HFFc6 (cell line): ENCODE measurements around the gene ZNF862. TPM values are rescaled to one million over a fixed set of nuclear protein-coding genes. Genes with fewer than 3 reads are reported as not detected.

Experiments used
- DNase-seq: peaks from one replicate; pipeline ENCODE4 v3.0.0-alpha.2; 2018
- H3K27ac Mint-ChIP-seq: 2 replicates; pipeline ENCODE4 v1.8.0; 2020; ENCODE audit warnings: mild to moderate bottlenecking, mixed read lengths
- H3K27me3 Mint-ChIP-seq: 2 replicates; pipeline ENCODE4 v1.8.0; 2021; ENCODE audit warnings: mild to moderate bottlenecking, moderate library complexity, mixed read lengths; ENCODE audit not compliant: insufficient read depth
- H3K36me3 Mint-ChIP-seq: 2 replicates; pipeline ENCODE4 v1.8.0; 2021; ENCODE audit warnings: low read depth, mixed read lengths
- H3K4me1 Mint-ChIP-seq: 2 replicates; pipeline ENCODE4 v1.8.0; 2020; ENCODE audit warnings: low read depth, mixed read lengths
- H3K4me3 Mint-ChIP-seq: 2 replicates; pipeline ENCODE4 v1.8.0; 2020; ENCODE audit warnings: mild to moderate bottlenecking, moderate library complexity, mixed read lengths
- H3K9me3 Mint-ChIP-seq: 2 replicates; pipeline ENCODE4 v1.8.0; 2020; ENCODE audit warnings: mild to moderate bottlenecking, mixed read lengths
- total RNA-seq, 6 experiments: library from RNA; stranded (reverse); fragmentation: NEBNext Ultra II Directional; extraction: Animal tissue kit (Norgen Biotek cat#: 25700); gene quantifications; 2 replicates in 1 of 6; 3 replicates in 5 of 6; pipeline ENCODE4 v1.2.3, GENCODE V29; 2021
- TF ChIP-seq, protein P1 (sequence below): fragments of 200-600 bp; sonication (generic); IDR thresholded peaks from 2 replicates; pipeline ENCODE4 v1.5.0; 2021; ENCODE audit warnings: antibody characterized with exemption, mild to moderate bottlenecking

Gene ZNF862
- total RNA-seq, 6 experiments from 2014 or later, result 5.2 to 8.2 (median 6.9) TPM

DNA sequence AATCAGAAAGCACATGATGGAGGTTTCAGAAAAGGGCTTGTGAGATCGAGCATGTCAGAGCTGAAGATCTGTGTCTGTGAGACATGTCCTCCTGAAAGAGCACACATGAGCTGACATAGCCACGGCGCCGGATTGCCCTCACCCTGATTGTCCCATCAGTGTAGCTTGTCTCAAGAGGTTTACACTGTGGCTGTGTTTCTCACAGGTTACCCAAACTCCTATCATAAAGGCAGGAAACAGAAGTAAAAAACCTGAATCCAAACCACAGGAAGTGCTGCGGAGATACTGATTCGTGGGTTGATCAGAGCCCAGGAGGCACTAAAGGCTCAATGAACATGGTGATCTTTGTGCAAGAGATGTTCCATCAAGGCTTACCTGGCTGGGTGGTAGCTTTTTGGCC lies 31.7 kb downstream of the ZNF862 start:
- Mint-ChIP-seq H3K4me3 (no peak overlapping the region), H3K9me3 (no peaks in the 10 kb centered on the region), H3K4me1 (peaks cover 14% of the 10 kb centered on the region), H3K27ac (no peak overlapping the region), H3K36me3 (no peaks in the 10 kb centered on the region), H3K27me3 (no peaks in the 10 kb centered on the region; the same call in 1 of the 2 replicates)
- TF ChIP-seq, protein P1, sequence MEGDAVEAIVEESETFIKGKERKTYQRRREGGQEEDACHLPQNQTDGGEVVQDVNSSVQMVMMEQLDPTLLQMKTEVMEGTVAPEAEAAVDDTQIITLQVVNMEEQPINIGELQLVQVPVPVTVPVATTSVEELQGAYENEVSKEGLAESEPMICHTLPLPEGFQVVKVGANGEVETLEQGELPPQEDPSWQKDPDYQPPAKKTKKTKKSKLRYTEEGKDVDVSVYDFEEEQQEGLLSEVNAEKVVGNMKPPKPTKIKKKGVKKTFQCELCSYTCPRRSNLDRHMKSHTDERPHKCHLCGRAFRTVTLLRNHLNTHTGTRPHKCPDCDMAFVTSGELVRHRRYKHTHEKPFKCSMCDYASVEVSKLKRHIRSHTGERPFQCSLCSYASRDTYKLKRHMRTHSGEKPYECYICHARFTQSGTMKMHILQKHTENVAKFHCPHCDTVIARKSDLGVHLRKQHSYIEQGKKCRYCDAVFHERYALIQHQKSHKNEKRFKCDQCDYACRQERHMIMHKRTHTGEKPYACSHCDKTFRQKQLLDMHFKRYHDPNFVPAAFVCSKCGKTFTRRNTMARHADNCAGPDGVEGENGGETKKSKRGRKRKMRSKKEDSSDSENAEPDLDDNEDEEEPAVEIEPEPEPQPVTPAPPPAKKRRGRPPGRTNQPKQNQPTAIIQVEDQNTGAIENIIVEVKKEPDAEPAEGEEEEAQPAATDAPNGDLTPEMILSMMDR, result no peak
- no peak for DNase-seq

DNA sequence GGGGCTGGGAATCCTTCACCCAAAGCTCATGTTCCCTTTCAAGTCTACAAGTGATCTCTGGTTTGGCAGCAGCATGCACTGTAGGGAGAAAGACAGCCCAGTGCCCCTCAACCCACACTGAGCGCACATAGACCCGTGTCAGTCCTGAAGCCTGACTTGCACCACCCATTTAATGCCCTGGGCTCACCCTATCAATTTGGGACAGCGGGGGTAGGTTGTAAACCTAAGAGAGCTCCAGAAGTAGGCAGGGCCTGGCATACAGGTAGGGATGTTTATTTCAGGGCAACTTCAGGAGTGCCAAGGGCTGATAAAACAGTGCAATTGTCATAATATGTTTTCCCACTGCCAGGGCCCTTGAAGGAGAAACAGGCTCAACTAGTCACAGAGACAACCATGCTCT lies 32.1 kb downstream of the ZNF862 start:
- TF ChIP-seq, protein P1, result no peak
- Mint-ChIP-seq H3K36me3 (no peaks in the 10 kb centered on the region), H3K27me3 (no peaks in the 10 kb centered on the region; the same call in 1 of the 2 replicates), H3K27ac (no peak overlapping the region), H3K4me1 (peaks cover 18% of the 10 kb centered on the region), H3K4me3 (no peak overlapping the region), H3K9me3 (no peaks in the 10 kb centered on the region)
- no peak for DNase-seq

DNA sequence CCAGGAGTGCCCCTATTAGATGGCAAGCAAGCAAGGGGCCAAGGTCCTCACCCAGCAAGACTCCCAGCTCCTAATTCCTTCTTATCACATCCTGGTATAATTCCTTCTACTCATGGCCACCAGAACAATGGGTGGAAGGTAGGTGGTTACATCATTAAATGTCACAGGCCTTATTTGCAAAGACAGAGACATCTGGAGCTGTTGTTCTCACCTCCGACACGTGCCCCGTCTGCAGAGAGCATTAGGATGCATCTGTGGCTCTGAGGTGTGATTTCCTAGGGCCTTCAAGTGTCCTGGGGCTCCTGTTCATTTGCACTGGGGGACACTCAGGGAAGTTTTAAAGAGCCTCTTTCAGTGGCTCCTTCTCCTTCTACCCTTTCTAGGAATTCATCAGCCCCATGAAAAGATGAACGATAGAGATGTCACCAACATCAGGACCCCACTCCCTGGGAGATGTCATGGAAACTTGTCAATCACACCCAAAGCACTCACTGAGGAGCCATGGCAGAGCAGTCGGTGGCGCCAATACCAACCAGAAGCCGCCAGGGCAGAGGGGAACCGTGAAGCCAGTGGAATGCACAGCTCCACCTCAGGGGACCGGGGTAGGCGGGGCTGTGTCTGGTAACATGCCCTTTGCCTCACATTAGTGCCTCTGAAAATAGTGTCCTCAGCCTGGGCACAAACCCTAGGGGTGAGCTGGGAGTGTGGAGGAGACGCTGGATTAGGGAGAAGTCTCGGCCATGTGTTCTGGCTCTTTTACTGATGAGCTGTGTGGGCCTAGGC lies 32.7 kb downstream of the ZNF862 start:
- H3K27me3 Mint-ChIP-seq, result no peaks in the 10 kb centered on the region; the same call in 1 of the 2 replicates
- H3K4me3 Mint-ChIP-seq, result no peak overlapping the region
- TF ChIP-seq, protein P1, result no peak
- H3K4me1 Mint-ChIP-seq, result peaks cover 21% of the 10 kb centered on the region
- no peak for DNase-seq
- H3K27ac Mint-ChIP-seq, result no peak overlapping the region
- H3K9me3 Mint-ChIP-seq, result no peaks in the 10 kb centered on the region
- no peaks in the 10 kb centered on the region for H3K36me3 Mint-ChIP-seq

DNA sequence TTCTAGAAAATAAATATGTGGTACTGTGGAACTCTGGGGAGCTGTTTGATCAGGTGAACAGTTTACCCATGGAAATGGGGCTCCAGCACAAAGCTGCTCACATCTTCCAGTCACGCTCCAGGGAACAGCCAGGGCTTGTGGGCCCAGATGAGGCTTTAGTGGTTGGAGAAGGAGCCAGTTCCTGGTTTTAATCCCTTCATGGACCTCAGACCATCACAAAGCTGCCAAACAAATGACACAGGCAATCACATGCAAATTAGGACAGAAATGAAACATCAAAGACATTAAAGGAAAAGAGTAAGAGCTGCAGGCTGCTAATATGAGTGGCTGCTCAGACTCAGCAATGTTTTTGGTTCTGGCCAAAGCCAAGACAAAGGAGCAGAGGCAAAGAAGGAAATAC lies 33.4 kb downstream of the ZNF862 start:
- no peaks in the 10 kb centered on the region; the same call in 1 of the 2 replicates for H3K27me3 Mint-ChIP-seq
- no peak for DNase-seq
- no peak overlapping the region for H3K27ac Mint-ChIP-seq
- no peak overlapping the region; the same call in 1 of the 2 replicates for H3K4me3 Mint-ChIP-seq
- H3K36me3 Mint-ChIP-seq, result no peaks in the 10 kb centered on the region
- TF ChIP-seq, protein P1, result no peak
- peaks cover 21% of the 10 kb centered on the region for H3K4me1 Mint-ChIP-seq
- no peaks in the 10 kb centered on the region for H3K9me3 Mint-ChIP-seq

DNA sequence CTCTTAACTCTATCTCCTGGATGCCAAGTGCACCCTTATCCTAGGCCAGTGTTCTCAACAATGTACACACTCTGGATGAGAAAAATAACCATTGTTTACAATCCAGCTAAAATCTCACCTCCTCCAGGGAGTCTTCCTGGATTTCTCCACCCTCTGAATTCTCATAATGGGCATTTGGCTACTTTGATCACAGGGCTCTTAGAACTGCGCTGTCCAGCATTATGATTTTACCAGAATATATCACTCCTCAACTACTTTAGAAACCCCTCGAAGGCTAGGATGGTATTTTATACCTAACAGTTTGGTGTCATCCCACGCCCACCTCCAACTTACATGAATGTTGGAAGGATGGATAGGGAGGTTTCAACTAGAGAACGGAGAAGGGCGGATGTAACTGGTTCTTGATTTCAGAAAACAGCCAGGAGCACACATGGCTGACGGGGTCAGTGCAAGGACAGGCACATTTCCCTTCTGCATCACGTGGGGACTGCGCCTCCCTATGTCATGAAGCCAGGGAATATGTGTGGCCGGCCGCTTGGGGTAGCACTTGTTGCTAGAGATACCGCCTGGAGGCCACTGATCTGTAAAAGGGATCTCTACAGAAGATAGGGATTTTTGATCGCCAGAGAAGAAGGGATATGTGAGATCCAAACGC lies 34.4 kb downstream of the ZNF862 start:
- H3K4me1 Mint-ChIP-seq, result peaks cover 21% of the 10 kb centered on the region
- H3K27ac Mint-ChIP-seq, result peak overlapping the region; percentile 93

More for the DNA sequence above, 34.4 kb downstream of the ZNF862 start:
- DNase-seq, result peak; percentile 87
- Mint-ChIP-seq H3K27me3 (no peaks in the 10 kb centered on the region; the same call in 1 of the 2 replicates), H3K36me3 (no peaks in the 10 kb centered on the region), H3K9me3 (no peaks in the 10 kb centered on the region), H3K4me3 (peak overlapping the region; percentile 91)
- TF ChIP-seq, protein P1, result peak; percentile 48
